ENCODE data around the gene RBMS1.

RBMS1 gene

DNA sequence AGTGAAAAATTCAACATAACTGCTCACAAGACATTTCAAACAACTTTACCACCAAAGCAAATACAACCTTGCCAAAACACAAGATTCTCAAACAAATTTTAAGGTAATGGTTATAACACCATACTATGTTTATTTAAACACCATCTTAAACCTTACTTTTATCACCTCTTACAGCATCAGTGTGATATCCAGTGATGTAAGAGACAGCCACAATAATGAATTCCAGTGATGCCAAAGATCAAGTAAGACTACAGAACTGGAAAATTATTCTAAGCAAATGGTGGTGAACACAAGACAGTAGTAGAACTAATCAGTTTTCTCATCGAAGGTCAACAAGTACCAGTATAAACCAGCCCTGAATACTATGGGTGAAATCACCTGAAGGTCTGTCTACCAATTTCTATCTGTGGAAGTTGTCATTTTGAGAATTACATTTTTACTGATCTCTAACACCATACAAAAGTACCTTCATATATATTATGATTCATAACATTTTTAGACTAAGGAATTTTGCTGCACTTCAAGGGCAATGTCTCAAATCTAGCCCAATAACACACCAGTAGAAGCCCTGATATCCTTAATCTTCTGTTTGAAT is 146.2 kb downstream of the RBMS1 start:
- H3K4me3 ChIP-seq (ENCODE audit: low read length) = no peak overlapping the region
- H3K79me2 ChIP-seq (ENCODE audit: control insufficient read depth, low read length) = no peaks in the 10 kb centered on the region
- no peaks in the 10 kb centered on the region for H3F3A ChIP-seq (ENCODE audit: control insufficient read depth, insufficient read depth)

GRCh38 chr2:160345071-160345764 is 148.4 kb downstream of the RBMS1 start:
- H3K79me2 ChIP-seq (ENCODE audit: control insufficient read depth, low read length) = no peaks in the 10 kb centered on the region
- no peaks in the 10 kb centered on the region for H3K9me2 ChIP-seq (replicated peaks; ENCODE audit: control insufficient read depth, low read length)
- TF ChIP-seq EZH2phosphoT487 (IDR thresholded peaks at IDR 0.05; ENCODE audit: borderline replicate concordance, low read length) (no peak), CTCF (IDR thresholded peaks at IDR 0.05; ENCODE audit: low read depth, low read length, poor library complexity, severe bottlenecking) (no peak)
- H3K4me2 ChIP-seq (ENCODE audit: low read length) = no peak overlapping the region
- H3K27me3 ChIP-seq (ENCODE audit: control insufficient read depth, low read length) = no peaks in the 10 kb centered on the region
- no peaks in the 10 kb centered on the region for H3F3A ChIP-seq (ENCODE audit: control insufficient read depth, insufficient read depth)
- H3K27ac ChIP-seq (ENCODE audit: low read depth, low read length) = no peak overlapping the region
- H3K9me3 ChIP-seq (ENCODE audit: control insufficient read depth, insufficient read depth, low read length) = no peaks in the 10 kb centered on the region
- H3K36me3 ChIP-seq (ENCODE audit: control insufficient read depth, low read length) = no peaks in the 10 kb centered on the region
- no peak overlapping the region for H3K4me3 ChIP-seq (ENCODE audit: low read length)
- no peaks in the 10 kb centered on the region for H3K4me1 ChIP-seq (ENCODE audit: control insufficient read depth, low read length)
- H4K20me1 ChIP-seq (ENCODE audit: control insufficient read depth, insufficient read depth, low read depth, low read length) = no peaks in the 10 kb centered on the region

More for the DNA sequence above, 146.2 kb downstream of the RBMS1 start:
- no peaks in the 10 kb centered on the region for H3K9me3 ChIP-seq (ENCODE audit: control insufficient read depth, insufficient read depth, low read length)
- no peaks in the 10 kb centered on the region for H3K9me2 ChIP-seq (replicated peaks; ENCODE audit: control insufficient read depth, low read length)
- TF ChIP-seq EZH2phosphoT487 (IDR thresholded peaks at IDR 0.05; ENCODE audit: borderline replicate concordance, low read length) (no peak), CTCF (IDR thresholded peaks at IDR 0.05; ENCODE audit: low read depth, low read length, poor library complexity, severe bottlenecking) (no peak)
- no peaks in the 10 kb centered on the region for H3K4me1 ChIP-seq (ENCODE audit: control insufficient read depth, low read length)
- H3K4me2 ChIP-seq (ENCODE audit: low read length) = no peak overlapping the region
- H3K27ac ChIP-seq (ENCODE audit: low read depth, low read length) = no peak overlapping the region
- H3K27me3 ChIP-seq (ENCODE audit: control insufficient read depth, low read length) = no peaks in the 10 kb centered on the region
- no peaks in the 10 kb centered on the region for H3K36me3 ChIP-seq (ENCODE audit: control insufficient read depth, low read length)
- H4K20me1 ChIP-seq (ENCODE audit: control insufficient read depth, insufficient read depth, low read depth, low read length) = no peaks in the 10 kb centered on the region

DNA sequence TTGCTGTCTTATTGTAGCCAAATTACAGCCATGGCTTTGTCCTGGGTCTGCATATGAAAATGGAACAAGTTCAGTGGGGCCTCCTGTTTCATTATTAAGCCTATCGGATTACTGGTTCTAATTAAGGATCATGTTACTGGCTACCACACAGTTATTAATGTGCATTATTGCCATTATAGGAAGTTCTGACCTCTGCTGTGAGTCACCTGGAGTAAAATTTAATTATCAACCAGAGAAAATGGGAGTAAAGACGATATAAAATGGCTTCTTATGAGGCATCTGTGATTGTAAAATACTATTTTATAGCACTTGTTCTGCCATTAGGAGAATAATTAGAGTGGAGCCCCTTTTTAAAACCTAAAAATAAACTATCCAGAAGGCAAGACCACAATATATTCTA is 150.2 kb downstream of the RBMS1 start:
- H3K9me2 ChIP-seq (replicated peaks; ENCODE audit: control insufficient read depth, low read length) = no peaks in the 10 kb centered on the region
- H3K79me2 ChIP-seq (ENCODE audit: control insufficient read depth, low read length) = no peaks in the 10 kb centered on the region
- no peaks in the 10 kb centered on the region for H4K20me1 ChIP-seq (ENCODE audit: control insufficient read depth, insufficient read depth, low read depth, low read length)
- H3K4me3 ChIP-seq (ENCODE audit: low read length) = no peak overlapping the region
- H3K27me3 ChIP-seq (ENCODE audit: control insufficient read depth, low read length) = no peaks in the 10 kb centered on the region
- H3K27ac ChIP-seq (ENCODE audit: low read depth, low read length) = no peak overlapping the region
- no peak overlapping the region for H3K4me2 ChIP-seq (ENCODE audit: low read length)
- H3K36me3 ChIP-seq (ENCODE audit: control insufficient read depth, low read length) = no peaks in the 10 kb centered on the region
- no peaks in the 10 kb centered on the region for H3K9me3 ChIP-seq (ENCODE audit: control insufficient read depth, insufficient read depth, low read length)
- no peaks in the 10 kb centered on the region for H3K4me1 ChIP-seq (ENCODE audit: control insufficient read depth, low read length)
- H3F3A ChIP-seq (ENCODE audit: control insufficient read depth, insufficient read depth) = no peaks in the 10 kb centered on the region
- TF ChIP-seq CTCF (IDR thresholded peaks at IDR 0.05; ENCODE audit: low read depth, low read length, poor library complexity, severe bottlenecking) (no peak), EZH2phosphoT487 (IDR thresholded peaks at IDR 0.05; ENCODE audit: borderline replicate concordance, low read length) (no peak)

Measured in DOHH2 (cell line).